Calu3 (cell line): ENCODE results near the gene MAP3K15. TPM values are rescaled to one million over a fixed set of nuclear protein-coding genes. Genes with fewer than 3 reads are reported as not detected.

ENCODE experiments used
- BruUV-seq: library from RNA; stranded (reverse); fragments of 400-500 nt; replicated peaks from 2 replicates; lab custom pipeline; 2021; lab: Mats Ljungman, UMichigan
- CTCF ChIA-PET: fragments of 300-600 bp; sonication (Branson Sonifier 250); formaldehyde crosslinking; loops from one replicate; lab custom pipeline; 2022; ENCODE audit warnings: antibody characterized with exemption; lab: Charles Lee
- DNase-seq: peaks from one replicate; pipeline ENCODE4 v3.0.0; 2022
- H3K27ac Mint-ChIP-seq: one replicate; pipeline ENCODE4 v1.8.0; 2022; ENCODE audit warnings: mixed read lengths; ENCODE audit not compliant: unreplicated experiment
- H3K27me3 Mint-ChIP-seq: one replicate; pipeline ENCODE4 v1.8.0; 2022; ENCODE audit warnings: mixed read lengths; ENCODE audit not compliant: unreplicated experiment
- H3K36me3 Mint-ChIP-seq: one replicate; pipeline ENCODE4 v1.8.0; 2022; ENCODE audit warnings: mild to moderate bottlenecking, moderate library complexity, mixed read lengths; ENCODE audit not compliant: insufficient read depth, unreplicated experiment
- H3K4me1 Mint-ChIP-seq: one replicate; pipeline ENCODE4 v1.8.0; 2022; ENCODE audit warnings: mild to moderate bottlenecking, low read depth, mixed read lengths; ENCODE audit not compliant: unreplicated experiment
- H3K4me3 Mint-ChIP-seq: one replicate; pipeline ENCODE4 v1.8.0; 2022; ENCODE audit warnings: mild to moderate bottlenecking, low read depth, moderate library complexity, mixed read lengths; ENCODE audit not compliant: unreplicated experiment
- H3K9me3 Mint-ChIP-seq: one replicate; pipeline ENCODE4 v1.8.0; 2022; ENCODE audit warnings: low read depth, mixed read lengths; ENCODE audit not compliant: unreplicated experiment
- CTCF ChIP-seq: fragments of 200-600 bp; IDR thresholded peaks from one replicate; pipeline ENCODE4 v1.8.0; 2022; ENCODE audit warnings: antibody characterized with exemption; ENCODE audit not compliant: unreplicated experiment
- intact Hi-C: fragments of 100-400 bp; cut with micrococcal nuclease; formaldehyde crosslinking; loops from one replicate; pipeline ENCODE4 v1.10.0; 2022; ENCODE audit not compliant: unreplicated experiment
- total RNA-seq: library from RNA; stranded (reverse); gene quantifications from 2 replicates; pipeline ENCODE4 v1.2.3, GENCODE V29; 2022

MAP3K15 gene
- total RNA-seq, 1 experiment from 2014 or later, result 4.8 TPM

- Mint-ChIP-seq H3K4me1 (no peaks in the 10 kb centered on the region), H3K27ac (no peak overlapping the region), H3K4me3 (no peak overlapping the region), H3K36me3 (peaks cover 5% of the 10 kb centered on the region), H3K27me3 (no peaks in the 10 kb centered on the region), H3K9me3 (no peaks in the 10 kb centered on the region)
- intact Hi-C loops, result no loop called here
- TF ChIP-seq CTCF, result no peak
- CTCF ChIA-PET, result no interaction called here
- no TSS peak for BruUV-seq
- DNase-seq, result no peak
These were observed 45.3 kb upstream of the MAP3K15 start for GRCh38 chrX:19560611-19561010.

GRCh38 chrX:19557822-19558221 lies 42.5 kb upstream of the MAP3K15 start:
- no peak for DNase-seq
- H3K4me3 Mint-ChIP-seq, result no peak overlapping the region
- H3K4me1 Mint-ChIP-seq, result no peaks in the 10 kb centered on the region
- H3K27ac Mint-ChIP-seq, result no peak overlapping the region
- no peak for TF ChIP-seq CTCF
- no peaks in the 10 kb centered on the region for H3K36me3 Mint-ChIP-seq
- no TSS peak for BruUV-seq
- CTCF ChIA-PET, result no interaction called here
- H3K27me3 Mint-ChIP-seq, result no peaks in the 10 kb centered on the region
- intact Hi-C loops, result no loop called here
- H3K9me3 Mint-ChIP-seq, result no peaks in the 10 kb centered on the region

GRCh38 chrX:19556202-19556601 lies 40.9 kb upstream of the MAP3K15 start:
- intact Hi-C loops, result no loop called here
- Mint-ChIP-seq H3K4me3 (no peak overlapping the region), H3K27ac (no peak overlapping the region), H3K27me3 (no peaks in the 10 kb centered on the region), H3K4me1 (no peaks in the 10 kb centered on the region), H3K9me3 (no peaks in the 10 kb centered on the region), H3K36me3 (no peaks in the 10 kb centered on the region)
- no peak for TF ChIP-seq CTCF
- CTCF ChIA-PET, result interaction anchor here (0.8 to 1.2 kb wide), 2 partner anchors 11 to 14 kb away, joined by 3 to 4 read pairs; no protein-coding TSS in a partner anchor
- BruUV-seq, result no TSS peak
- DNase-seq, result no peak

GRCh38 chrX:19555683-19556082 lies 40.4 kb upstream of the MAP3K15 start:
- TF ChIP-seq CTCF, result no peak
- no peaks in the 10 kb centered on the region for H3K4me1 Mint-ChIP-seq
- no peak for DNase-seq
- H3K4me3 Mint-ChIP-seq, result no peak overlapping the region
- CTCF ChIA-PET, result no interaction called here
- H3K27ac Mint-ChIP-seq, result no peak overlapping the region
- no peaks in the 10 kb centered on the region for H3K27me3 Mint-ChIP-seq
- no peaks in the 10 kb centered on the region for H3K9me3 Mint-ChIP-seq
- H3K36me3 Mint-ChIP-seq, result no peaks in the 10 kb centered on the region
- intact Hi-C loops, result no loop called here
- BruUV-seq, result no TSS peak

- Mint-ChIP-seq H3K4me3 (no peak overlapping the region), H3K9me3 (no peaks in the 10 kb centered on the region), H3K27me3 (no peaks in the 10 kb centered on the region), H3K36me3 (no peaks in the 10 kb centered on the region), H3K27ac (no peak overlapping the region), H3K4me1 (no peaks in the 10 kb centered on the region)
- BruUV-seq, result no TSS peak
- no peak for DNase-seq
- CTCF ChIA-PET, result no interaction called here
- intact Hi-C loops, result no loop called here
- no peak for TF ChIP-seq CTCF
These were observed 39.9 kb upstream of the MAP3K15 start for GRCh38 chrX:19555236-19555635.
